HCT116 (cell line): Measurements from ENCODE around the gene STAT4. TPM values are rescaled to one million over a fixed set of nuclear protein-coding genes. Genes with fewer than 3 reads are reported as not detected.

ENCODE experiments used
- ATAC-seq: fragments of 200-7000 bp; cut with Tn5 transposase; 2 replicates; pipeline ENCODE4 v1.9.1; 2020; ENCODE audit warnings: mild to moderate bottlenecking, moderate library complexity
- BruUV-seq: library from RNA; stranded (reverse); fragments of 400-500 nt; replicated peaks from 2 replicates; lab custom pipeline; 2021; lab: Mats Ljungman, UMichigan
- CTCF ChIA-PET: fragments of 300-600 bp; sonication (Branson Sonifier 250); formaldehyde crosslinking; loops from one replicate; lab custom pipeline; 2021; ENCODE audit warnings: antibody characterized with exemption; lab: Charles Lee
- POLR2A ChIA-PET: fragments of 300-600, 350-600 bp; sonication (Branson Sonifier 250); formaldehyde crosslinking; loops from one replicate; lab custom pipeline; 2021; ENCODE audit warnings: antibody characterized with exemption; lab: Charles Lee
- RAD21 ChIA-PET, 2 experiments: fragments of 300-600 bp; sonication (Branson Sonifier 250); formaldehyde crosslinking; loops; one replicate each; lab custom pipeline; 2023; ENCODE audit warnings: low total read pairs in 2 of 2; ENCODE audit not compliant: uncharacterized antibody in 2 of 2, unreplicated experiment in 2 of 2, low non-redundant PET in 1 of 2; lab: Charles Lee
- DNase-seq: peaks from one replicate; pipeline ENCODE4 v3.0.0-alpha.2; 2010; ENCODE audit warnings: low read depth, low spot score
- H2AFZ ChIP-seq: fragments of 200-600 bp; shearing (Covaris generic), sonication (generic); 2 replicates; pipeline ENCODE4 v1.6.1; 2017; ENCODE audit warnings: low read depth, mixed run types, mixed read lengths, antibody characterized with exemption, low read length; ENCODE audit not compliant: poor library complexity, severe bottlenecking
- H3K27ac ChIP-seq: 2 replicates; pipeline ENCODE4 v1.5.1; 2012; ENCODE audit warnings: low read depth, low read length
- H3K27me3 ChIP-seq: fragments of 200-600 bp; sonication (generic); 2 replicates; pipeline ENCODE4 v1.6.1; 2016; ENCODE audit warnings: mixed run types, low read length, mixed read lengths; ENCODE audit not compliant: insufficient read depth
- H3K36me3 ChIP-seq, 2 experiments: fragments of 200-500 bp in 1 of 2; fragments of 200-600 bp in 1 of 2; sonication (Bioruptor generic) in 1 of 2; sonication (generic) in 1 of 2; 2 replicates each; pipeline versions ENCODE4 v1.5.1 to v1.6.1; 2014 to 2016; ENCODE audit warnings: low read length in 2 of 2, inconsistent platforms in 1 of 2, mixed read lengths in 1 of 2, mixed run types in 1 of 2; ENCODE audit not compliant: insufficient read depth in 2 of 2, control insufficient read depth in 1 of 2
- H3K4me1 ChIP-seq, 2 experiments: fragments of 200-600 bp in 1 of 2; sonication (generic) in 1 of 2; 2 replicates each; pipeline versions ENCODE4 v1.5.1 to v1.6.1; 2012 to 2017; ENCODE audit warnings: low read length in 2 of 2, inconsistent platforms in 1 of 2, mild to moderate bottlenecking in 1 of 2, mixed read lengths in 1 of 2, mixed run types in 1 of 2, moderate library complexity in 1 of 2; ENCODE audit not compliant: insufficient read depth in 2 of 2, control insufficient read depth in 1 of 2
- H3K4me2 ChIP-seq: fragments of 200-600 bp; sonication (generic); 2 replicates; pipeline ENCODE4 v1.6.1; 2017; ENCODE audit warnings: mixed run types, low read length, mixed read lengths
- H3K4me3 ChIP-seq, 2 experiments: fragments of 200-600 bp in 1 of 2; sonication (generic) in 1 of 2; replicated peaks in 1 of 2; 2 replicates each; pipeline ENCODE4 v1.5.1; 2011 to 2016; ENCODE audit warnings: low read length in 2 of 2, control low read depth in 1 of 2, low read depth in 1 of 2, mild to moderate bottlenecking in 1 of 2, mixed read lengths in 1 of 2, mixed run types in 1 of 2
- H3K79me2 ChIP-seq: fragments of 200-600 bp; sonication (generic); 2 replicates; pipeline ENCODE4 v1.6.1; 2017; ENCODE audit warnings: mild to moderate bottlenecking, mixed run types, low read length, moderate library complexity, mixed read lengths; ENCODE audit not compliant: insufficient read depth
- H3K9ac ChIP-seq: fragments of 200-600 bp; sonication (generic); 2 replicates; pipeline ENCODE4 v1.6.1; 2016; ENCODE audit warnings: low read length, mixed read lengths
- H3K9me2 ChIP-seq: fragments of 200-600 bp; sonication (generic), shearing (Covaris generic); 2 replicates; pipeline ENCODE4 v1.6.1; 2017; ENCODE audit warnings: mixed run types, mild to moderate bottlenecking, moderate library complexity; ENCODE audit not compliant: insufficient read depth
- H3K9me3 ChIP-seq, 2 experiments: fragments of 200-500 bp in 1 of 2; fragments of 200-600 bp in 1 of 2; sonication (Bioruptor generic) in 1 of 2; sonication (generic) in 1 of 2; 2 replicates each; pipeline ENCODE4 v1.6.1; 2014 to 2017; ENCODE audit warnings: low read length in 2 of 2, mixed read lengths in 2 of 2, inconsistent platforms in 1 of 2, low read depth in 1 of 2, mild to moderate bottlenecking in 1 of 2, mixed run types in 1 of 2, moderate library complexity in 1 of 2; ENCODE audit not compliant: control insufficient read depth in 1 of 2, insufficient read depth in 1 of 2
- H4K20me1 ChIP-seq: fragments of 200-600 bp; sonication (generic), shearing (Covaris generic); 2 replicates; pipeline ENCODE4 v1.6.1; 2017; ENCODE audit warnings: mixed run types, mild to moderate bottlenecking, moderate library complexity; ENCODE audit not compliant: insufficient read depth
- CEBPB ChIP-seq: IDR thresholded peaks from 2 replicates; pipeline ENCODE4 v1.6.1; 2012; ENCODE audit warnings: low read depth
- ELF1 ChIP-seq: IDR thresholded peaks from 2 replicates; pipeline ENCODE4 v1.6.1; 2012; ENCODE audit warnings: low read depth, borderline replicate concordance
- EZH2 ChIP-seq: fragments of 200-600 bp; sonication (generic); IDR thresholded peaks from 2 replicates; pipeline ENCODE4 v1.6.1; 2017; ENCODE audit warnings: antibody characterized with exemption, mixed run types
- EZH2phosphoT487 ChIP-seq: fragments of 200-600 bp; IDR thresholded peaks from 2 replicates; pipeline ENCODE4 v1.6.1; 2018; ENCODE audit warnings: antibody characterized with exemption, borderline replicate concordance
- JUND ChIP-seq: IDR thresholded peaks from 2 replicates; pipeline ENCODE4 v1.6.1; 2012
- POLR2A ChIP-seq: IDR thresholded peaks from 2 replicates; pipeline ENCODE4 v1.7.0; 2011; ENCODE audit warnings: borderline replicate concordance; ENCODE audit not compliant: insufficient read depth, insufficient read length; ENCODE audit errors: extremely low read depth
- POLR2AphosphoS5 ChIP-seq: IDR thresholded peaks from 2 replicates; pipeline ENCODE4 v1.6.1; 2011; ENCODE audit warnings: mild to moderate bottlenecking, low read depth, low read length, moderate library complexity
- SIN3A ChIP-seq: IDR thresholded peaks from 2 replicates; pipeline ENCODE4 v1.6.1; 2012; ENCODE audit warnings: low read depth
- SRF ChIP-seq: IDR thresholded peaks from 2 replicates; pipeline ENCODE4 v1.6.1; 2012; ENCODE audit warnings: low read depth
- TCF7L2 ChIP-seq: IDR thresholded peaks from 2 replicates; pipeline ENCODE4 v1.7.0; 2011; ENCODE audit warnings: borderline replicate concordance, inconsistent platforms; ENCODE audit not compliant: insufficient read depth, insufficient read length; ENCODE audit errors: extremely low read depth
- YY1 ChIP-seq: IDR thresholded peaks from 2 replicates; pipeline ENCODE4 v1.6.1; 2011; ENCODE audit warnings: low read length, low read depth, moderate library complexity, mild to moderate bottlenecking; ENCODE audit not compliant: insufficient replicate concordance; ENCODE audit errors: extremely low read depth
- ZFX ChIP-seq: fragments of 450-650 bp; IDR thresholded peaks from 2 replicates; pipeline ENCODE4 v1.6.1; 2017
- intact Hi-C: fragments of 100-400 bp; cut with micrococcal nuclease; formaldehyde crosslinking; loops from 2 replicates; pipeline ENCODE4 v1.10.0; 2022
- total RNA-seq: library from RNA; stranded (reverse); gene quantifications from one replicate; pipeline ENCODE4 v1.2.1, GENCODE V29; 2021; ENCODE audit not compliant: unreplicated experiment
- TF ChIP-seq, protein P1 (sequence below): IDR thresholded peaks from 2 replicates; pipeline ENCODE4 v1.6.1; 2011; ENCODE audit warnings: mild to moderate bottlenecking, low read length, moderate library complexity; ENCODE audit not compliant: insufficient replicate concordance; ENCODE audit errors: extremely low read depth
- TF ChIP-seq, protein P2 (sequence below): IDR thresholded peaks from 2 replicates; pipeline ENCODE4 v1.6.1; 2012
- TF ChIP-seq, protein P3 (sequence below): IDR thresholded peaks from 2 replicates; pipeline ENCODE4 v1.6.1; 2012; ENCODE audit warnings: low read depth
- TF ChIP-seq, protein P4 (sequence below): IDR thresholded peaks from 2 replicates; pipeline ENCODE4 v1.6.1; 2012

Gene STAT4
- total RNA-seq, 1 experiment from 2014 or later, result 2.0 TPM

DNA sequence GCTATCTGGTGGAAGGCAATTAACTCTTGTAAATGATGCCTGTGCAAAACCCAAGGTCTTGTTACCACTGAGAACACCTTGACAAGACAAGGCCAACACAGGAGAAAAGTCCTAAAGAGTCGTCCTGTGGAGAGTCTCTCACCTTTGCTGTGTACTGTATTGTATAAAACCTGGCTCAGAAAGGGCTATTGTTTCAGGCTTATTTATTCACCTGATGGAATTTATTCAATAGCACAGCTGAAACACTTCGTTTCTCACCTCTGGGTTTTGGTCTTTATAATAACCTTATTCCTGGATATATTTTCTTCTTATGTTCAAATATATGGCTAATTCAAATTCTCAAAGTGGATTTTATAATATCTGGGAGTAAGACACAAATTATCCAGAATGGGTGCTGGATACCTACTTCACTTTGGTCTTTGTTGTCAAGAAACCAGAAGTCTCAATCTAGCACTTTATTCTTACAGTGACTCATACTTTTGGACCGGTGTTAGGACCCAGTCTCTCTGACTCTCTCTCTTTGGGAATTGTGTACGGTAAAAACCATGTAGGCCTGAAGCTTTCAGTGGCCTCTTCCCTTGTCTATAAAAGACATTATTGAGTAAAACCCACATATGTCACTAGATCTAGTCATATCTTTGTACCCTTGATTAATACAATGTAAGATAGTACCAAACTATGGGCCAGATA lies 16.1 kb upstream of the STAT4 start:
- Histone ChIP-seq H3K79me2 (no peaks in the 10 kb centered on the region), H3K9ac (no peak overlapping the region), H3K27me3 (no peaks in the 10 kb centered on the region), H3K27ac (no peak overlapping the region), H3K9me2 (no peaks in the 10 kb centered on the region), H2AFZ (no peak overlapping the region), H3K36me3 (no peaks in the 10 kb centered on the region), H3K4me3 (no peak overlapping the region), H4K20me1 (no peaks in the 10 kb centered on the region), H3K4me2 (no peak overlapping the region), H3K4me1 (peaks cover 9 to 26% of the 10 kb centered on the region in 2 experiments), H3K9me3 (no peaks in the 10 kb centered on the region)
- ChIA-PET POLR2A (no interaction called here), CTCF (interaction anchor here (0.7 to 3.2 kb wide), 5 partner anchors 11 to 354 kb away, joined by 3 to 28 read pairs (median 3); no protein-coding TSS in a partner anchor), RAD21 (no interaction called here)
- no TSS peak for BruUV-seq
- DNase-seq (no peak), ATAC-seq (no peak)
- intact Hi-C loops, result loop anchor here (5.0 kb wide), 1 partner anchor 50 kb away; no protein-coding TSS in a partner anchor
- TF ChIP-seq ZFX (no peak), YY1 (no peak), EZH2 (no peak), POLR2A (no peak), ELF1 (no peak), JUND (no peak), TCF7L2 (no peak), POLR2AphosphoS5 (no peak), CEBPB (no peak), EZH2phosphoT487 (no peak), SIN3A (no peak), SRF (no peak)
- TF ChIP-seq, protein P1, sequence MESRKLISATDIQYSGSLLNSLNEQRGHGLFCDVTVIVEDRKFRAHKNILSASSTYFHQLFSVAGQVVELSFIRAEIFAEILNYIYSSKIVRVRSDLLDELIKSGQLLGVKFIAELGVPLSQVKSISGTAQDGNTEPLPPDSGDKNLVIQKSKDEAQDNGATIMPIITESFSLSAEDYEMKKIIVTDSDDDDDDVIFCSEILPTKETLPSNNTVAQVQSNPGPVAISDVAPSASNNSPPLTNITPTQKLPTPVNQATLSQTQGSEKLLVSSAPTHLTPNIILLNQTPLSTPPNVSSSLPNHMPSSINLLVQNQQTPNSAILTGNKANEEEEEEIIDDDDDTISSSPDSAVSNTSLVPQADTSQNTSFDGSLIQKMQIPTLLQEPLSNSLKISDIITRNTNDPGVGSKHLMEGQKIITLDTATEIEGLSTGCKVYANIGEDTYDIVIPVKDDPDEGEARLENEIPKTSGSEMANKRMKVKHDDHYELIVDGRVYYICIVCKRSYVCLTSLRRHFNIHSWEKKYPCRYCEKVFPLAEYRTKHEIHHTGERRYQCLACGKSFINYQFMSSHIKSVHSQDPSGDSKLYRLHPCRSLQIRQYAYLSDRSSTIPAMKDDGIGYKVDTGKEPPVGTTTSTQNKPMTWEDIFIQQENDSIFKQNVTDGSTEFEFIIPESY, result no peak
- TF ChIP-seq, protein P2, sequence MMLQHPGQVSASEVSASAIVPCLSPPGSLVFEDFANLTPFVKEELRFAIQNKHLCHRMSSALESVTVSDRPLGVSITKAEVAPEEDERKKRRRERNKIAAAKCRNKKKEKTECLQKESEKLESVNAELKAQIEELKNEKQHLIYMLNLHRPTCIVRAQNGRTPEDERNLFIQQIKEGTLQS, result no peak
- TF ChIP-seq, protein P3, sequence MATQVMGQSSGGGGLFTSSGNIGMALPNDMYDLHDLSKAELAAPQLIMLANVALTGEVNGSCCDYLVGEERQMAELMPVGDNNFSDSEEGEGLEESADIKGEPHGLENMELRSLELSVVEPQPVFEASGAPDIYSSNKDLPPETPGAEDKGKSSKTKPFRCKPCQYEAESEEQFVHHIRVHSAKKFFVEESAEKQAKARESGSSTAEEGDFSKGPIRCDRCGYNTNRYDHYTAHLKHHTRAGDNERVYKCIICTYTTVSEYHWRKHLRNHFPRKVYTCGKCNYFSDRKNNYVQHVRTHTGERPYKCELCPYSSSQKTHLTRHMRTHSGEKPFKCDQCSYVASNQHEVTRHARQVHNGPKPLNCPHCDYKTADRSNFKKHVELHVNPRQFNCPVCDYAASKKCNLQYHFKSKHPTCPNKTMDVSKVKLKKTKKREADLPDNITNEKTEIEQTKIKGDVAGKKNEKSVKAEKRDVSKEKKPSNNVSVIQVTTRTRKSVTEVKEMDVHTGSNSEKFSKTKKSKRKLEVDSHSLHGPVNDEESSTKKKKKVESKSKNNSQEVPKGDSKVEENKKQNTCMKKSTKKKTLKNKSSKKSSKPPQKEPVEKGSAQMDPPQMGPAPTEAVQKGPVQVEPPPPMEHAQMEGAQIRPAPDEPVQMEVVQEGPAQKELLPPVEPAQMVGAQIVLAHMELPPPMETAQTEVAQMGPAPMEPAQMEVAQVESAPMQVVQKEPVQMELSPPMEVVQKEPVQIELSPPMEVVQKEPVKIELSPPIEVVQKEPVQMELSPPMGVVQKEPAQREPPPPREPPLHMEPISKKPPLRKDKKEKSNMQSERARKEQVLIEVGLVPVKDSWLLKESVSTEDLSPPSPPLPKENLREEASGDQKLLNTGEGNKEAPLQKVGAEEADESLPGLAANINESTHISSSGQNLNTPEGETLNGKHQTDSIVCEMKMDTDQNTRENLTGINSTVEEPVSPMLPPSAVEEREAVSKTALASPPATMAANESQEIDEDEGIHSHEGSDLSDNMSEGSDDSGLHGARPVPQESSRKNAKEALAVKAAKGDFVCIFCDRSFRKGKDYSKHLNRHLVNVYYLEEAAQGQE, result no peak
- TF ChIP-seq, protein P4, sequence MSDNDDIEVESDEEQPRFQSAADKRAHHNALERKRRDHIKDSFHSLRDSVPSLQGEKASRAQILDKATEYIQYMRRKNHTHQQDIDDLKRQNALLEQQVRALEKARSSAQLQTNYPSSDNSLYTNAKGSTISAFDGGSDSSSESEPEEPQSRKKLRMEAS, result no peak
